Cardiac muscle cell (in vitro differentiated cells and primary cell): ENCODE measurements around the gene PAX2. TPM values are rescaled to one million over a fixed set of nuclear protein-coding genes. Genes with fewer than 3 reads are reported as not detected.

Source experiments
- DNase-seq, 2 donors: peaks; one replicate each; pipeline versions ENCODE4 v3.0.0 to v3.0.0-alpha.2; 2010 to 2017; ENCODE audit warnings: low read depth in 1 of 2, low spot score in 1 of 2
- H3K27ac ChIP-seq: fragments of 200-600 bp; sonication (generic); 2 replicates; pipeline ENCODE4 v1.5.1; 2016
- H3K27me3 ChIP-seq: fragments of 200-600 bp; sonication (generic); 2 replicates; pipeline ENCODE4 v1.6.0; 2016; ENCODE audit warnings: control low read depth
- H3K36me3 ChIP-seq: fragments of 200-600 bp; sonication (generic); 2 replicates; pipeline ENCODE4 v1.5.1; 2016; ENCODE audit warnings: control low read depth
- H3K4me1 ChIP-seq: fragments of 200-600 bp; sonication (generic); 2 replicates; pipeline ENCODE4 v1.8.1; 2017; ENCODE audit warnings: low read depth, mild to moderate bottlenecking, mixed run types
- H3K4me3 ChIP-seq: fragments of 200-600 bp; sonication (generic); 2 replicates; pipeline ENCODE4 v1.5.1; 2016; ENCODE audit warnings: mild to moderate bottlenecking
- H3K9me3 ChIP-seq: fragments of 200-600 bp; sonication (generic); 2 replicates; pipeline ENCODE4 v1.5.1; 2017; ENCODE audit warnings: low read depth, mild to moderate bottlenecking, control low read depth
- polyA plus RNA-seq: library from polyadenylated mRNA; unstranded; fragments of >200 nt; fragmentation: Nextera tagmentation; extraction: Ambion mirVana; gene quantifications from 2 replicates; pipeline ENCODE4 v1.2.1, GENCODE V29; 2016
- total RNA-seq: library from RNA; depleted of rRNA; stranded (reverse); fragments of >200 nt; gene quantifications from 2 replicates; pipeline ENCODE4 v1.2.3, GENCODE V29; 2016
- TF ChIP-seq, protein P1 (sequence below): IDR thresholded peaks from 2 replicates; pipeline ENCODE4 v1.5.1; 2012; ENCODE audit warnings: low read depth, mild to moderate bottlenecking, low read length

The PAX2 gene
- total and polyA plus RNA-seq, 2 experiments from 2014 or later = not detected

DNA sequence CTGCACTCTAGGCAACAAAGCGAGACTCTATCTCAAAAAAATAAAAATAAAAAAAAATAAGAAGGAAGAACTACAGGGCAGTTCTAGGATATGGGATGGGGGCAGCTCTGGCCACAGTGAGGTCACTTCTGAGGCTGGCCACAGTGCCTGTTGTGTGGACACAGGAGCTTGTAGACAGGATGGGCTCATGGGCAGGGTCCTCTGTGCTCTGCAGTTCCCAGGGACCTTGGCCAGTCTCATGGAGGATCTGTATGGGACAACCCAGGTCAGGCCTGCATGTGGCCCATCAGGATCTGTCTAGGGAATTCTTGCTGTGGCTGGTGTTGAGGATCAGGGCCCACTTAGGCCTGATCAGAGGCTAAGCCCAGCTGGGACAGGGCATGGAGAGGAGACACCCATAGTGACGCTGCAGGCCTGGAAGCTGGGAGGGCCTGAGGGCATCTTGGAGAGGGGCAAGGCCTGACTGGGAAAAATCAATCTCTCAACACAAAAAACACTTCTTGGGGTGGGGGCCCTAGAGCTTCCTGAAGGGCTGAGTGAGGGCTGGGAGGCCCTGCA lies 19.4 kb upstream of the PAX2 start:
- H3K4me1 ChIP-seq = no peaks in the 10 kb centered on the region
- DNase-seq = no peak
- peaks cover 98% of the 10 kb centered on the region for H3K27me3 ChIP-seq
- H3K4me3 ChIP-seq = no peak overlapping the region
- no peaks in the 10 kb centered on the region for H3K9me3 ChIP-seq
- no peak overlapping the region for H3K27ac ChIP-seq
- TF ChIP-seq, protein P1, sequence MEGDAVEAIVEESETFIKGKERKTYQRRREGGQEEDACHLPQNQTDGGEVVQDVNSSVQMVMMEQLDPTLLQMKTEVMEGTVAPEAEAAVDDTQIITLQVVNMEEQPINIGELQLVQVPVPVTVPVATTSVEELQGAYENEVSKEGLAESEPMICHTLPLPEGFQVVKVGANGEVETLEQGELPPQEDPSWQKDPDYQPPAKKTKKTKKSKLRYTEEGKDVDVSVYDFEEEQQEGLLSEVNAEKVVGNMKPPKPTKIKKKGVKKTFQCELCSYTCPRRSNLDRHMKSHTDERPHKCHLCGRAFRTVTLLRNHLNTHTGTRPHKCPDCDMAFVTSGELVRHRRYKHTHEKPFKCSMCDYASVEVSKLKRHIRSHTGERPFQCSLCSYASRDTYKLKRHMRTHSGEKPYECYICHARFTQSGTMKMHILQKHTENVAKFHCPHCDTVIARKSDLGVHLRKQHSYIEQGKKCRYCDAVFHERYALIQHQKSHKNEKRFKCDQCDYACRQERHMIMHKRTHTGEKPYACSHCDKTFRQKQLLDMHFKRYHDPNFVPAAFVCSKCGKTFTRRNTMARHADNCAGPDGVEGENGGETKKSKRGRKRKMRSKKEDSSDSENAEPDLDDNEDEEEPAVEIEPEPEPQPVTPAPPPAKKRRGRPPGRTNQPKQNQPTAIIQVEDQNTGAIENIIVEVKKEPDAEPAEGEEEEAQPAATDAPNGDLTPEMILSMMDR = no peak
- H3K36me3 ChIP-seq = no peaks in the 10 kb centered on the region

DNA sequence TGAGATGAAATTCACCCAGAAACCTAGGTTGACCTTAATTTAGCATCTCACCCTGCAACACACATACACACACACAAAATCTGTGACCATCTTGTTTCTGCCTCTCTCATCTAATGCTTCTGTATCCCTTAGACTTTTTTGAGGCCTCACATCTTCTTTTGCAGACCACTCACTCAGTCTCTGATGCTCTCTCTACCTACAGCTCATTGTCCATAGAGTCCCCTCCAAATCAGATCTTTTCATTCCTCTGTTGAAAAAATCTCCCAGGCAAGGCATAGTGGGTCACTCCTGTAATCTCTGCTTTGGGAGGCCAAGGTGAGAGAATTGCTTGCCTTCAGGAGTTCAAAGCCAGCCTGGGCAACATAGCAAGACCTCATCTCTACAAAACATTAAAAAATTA lies 17.6 kb upstream of the PAX2 start:
- Histone ChIP-seq H3K27me3 (peaks cover 98% of the 10 kb centered on the region), H3K4me3 (no peak overlapping the region), H3K9me3 (no peaks in the 10 kb centered on the region), H3K4me1 (no peaks in the 10 kb centered on the region), H3K36me3 (no peaks in the 10 kb centered on the region), H3K27ac (no peak overlapping the region)
- TF ChIP-seq, protein P1 = no peak
- DNase-seq = no peak

DNA sequence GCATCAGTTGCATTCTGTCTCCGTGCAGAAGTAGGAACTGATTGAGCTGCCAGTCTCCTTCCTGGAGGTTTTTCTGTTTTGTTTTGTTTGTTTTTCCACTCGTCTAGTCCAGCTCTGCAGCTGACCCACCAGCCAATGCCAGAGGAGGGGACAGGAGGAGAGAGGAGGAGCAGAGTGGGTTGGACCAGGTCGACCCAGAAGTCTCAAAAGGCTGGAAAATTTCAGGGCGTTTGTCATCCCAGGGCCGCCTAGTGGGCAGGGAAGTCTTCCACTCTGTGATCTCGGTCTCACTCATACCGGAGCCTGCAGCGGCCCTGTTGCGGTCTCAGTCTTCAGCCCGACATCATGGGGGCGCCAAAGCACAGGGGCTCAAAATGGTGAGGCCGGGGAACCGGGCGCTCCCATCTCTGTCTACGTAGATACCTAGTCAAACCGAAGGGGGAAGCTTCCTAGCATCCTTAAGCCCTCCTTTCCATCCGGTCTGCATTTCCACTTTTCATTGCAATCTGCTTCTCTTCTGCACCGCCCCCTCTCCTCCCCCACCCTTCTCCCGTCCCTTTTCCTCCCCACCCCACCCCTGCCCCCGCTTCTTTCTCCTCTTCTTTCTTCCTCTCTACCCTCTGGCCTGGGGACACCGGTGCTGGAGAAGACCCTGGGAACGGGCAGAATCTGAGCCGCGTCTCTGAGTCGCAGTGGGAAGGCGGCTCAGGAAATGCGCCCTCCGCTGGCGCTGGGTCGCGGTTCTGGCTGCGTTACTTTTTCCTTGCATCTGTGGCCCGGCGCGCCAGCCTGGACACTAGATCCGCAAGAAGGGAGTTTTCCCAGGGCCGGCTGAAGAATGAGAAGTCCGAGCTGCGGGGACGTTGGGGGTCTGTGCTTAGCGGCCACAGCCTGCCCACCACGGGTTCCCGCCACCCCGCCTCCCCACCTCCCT lies 16.2 kb upstream of the PAX2 start:
- peaks cover 98% of the 10 kb centered on the region for H3K27me3 ChIP-seq
- peak; percentile 50 to 69 for DNase-seq
- no peaks in the 10 kb centered on the region for H3K4me1 ChIP-seq
- H3K27ac ChIP-seq = no peak overlapping the region
- no peaks in the 10 kb centered on the region for H3K36me3 ChIP-seq
- H3K4me3 ChIP-seq = no peak overlapping the region
- no peaks in the 10 kb centered on the region for H3K9me3 ChIP-seq
- TF ChIP-seq, protein P1 = peak; percentile 47

DNA sequence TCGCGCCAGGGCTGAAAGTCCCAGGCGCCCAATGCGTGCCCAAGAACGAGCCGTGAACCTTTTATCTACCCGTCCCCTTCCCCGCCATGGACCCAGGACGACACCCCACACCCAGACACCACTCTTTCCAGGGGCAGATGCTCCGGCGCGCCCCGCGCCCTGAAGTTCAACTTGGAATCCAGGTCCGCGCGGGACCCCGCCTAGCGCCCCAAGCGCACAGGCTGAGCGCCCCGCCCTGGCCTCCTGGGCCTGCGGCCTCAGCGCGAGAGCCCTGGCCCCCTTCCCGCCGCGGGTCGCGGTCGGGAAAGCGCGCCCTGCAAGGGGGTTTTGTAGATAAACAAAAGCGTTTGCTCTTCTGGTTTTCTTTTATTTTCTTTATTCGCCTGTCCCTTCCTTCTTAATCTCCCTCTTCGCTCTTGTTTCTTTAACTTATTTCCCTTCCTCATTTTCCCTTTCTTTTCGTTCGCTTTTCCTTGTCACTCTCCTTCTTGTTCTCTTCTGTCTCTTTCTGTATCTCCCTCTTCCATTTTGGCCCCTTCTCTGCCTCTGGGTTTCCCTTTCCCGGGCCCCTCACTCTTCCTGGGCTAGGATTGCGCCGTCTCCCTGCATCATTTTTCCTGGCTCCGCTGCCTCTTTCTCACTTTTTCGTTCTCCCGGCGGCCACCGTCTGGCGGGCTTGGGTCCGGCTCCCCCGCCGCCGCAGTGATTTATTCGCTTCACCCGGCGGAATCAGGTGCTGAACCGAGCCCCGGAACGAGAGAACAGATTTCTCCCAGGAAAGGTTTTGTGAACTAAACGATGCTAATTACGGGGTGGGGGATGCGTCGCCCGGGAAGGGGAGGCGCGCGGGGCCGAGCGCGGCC lies 15.3 kb upstream of the PAX2 start:
- no peak overlapping the region for H3K27ac ChIP-seq
- DNase-seq = no peak
- H3K36me3 ChIP-seq = no peaks in the 10 kb centered on the region
- TF ChIP-seq, protein P1 = no peak
- H3K27me3 ChIP-seq = peaks cover 98% of the 10 kb centered on the region
- H3K4me3 ChIP-seq = peak overlapping the region; percentile 5
- no peaks in the 10 kb centered on the region for H3K9me3 ChIP-seq
- H3K4me1 ChIP-seq = no peaks in the 10 kb centered on the region

DNA sequence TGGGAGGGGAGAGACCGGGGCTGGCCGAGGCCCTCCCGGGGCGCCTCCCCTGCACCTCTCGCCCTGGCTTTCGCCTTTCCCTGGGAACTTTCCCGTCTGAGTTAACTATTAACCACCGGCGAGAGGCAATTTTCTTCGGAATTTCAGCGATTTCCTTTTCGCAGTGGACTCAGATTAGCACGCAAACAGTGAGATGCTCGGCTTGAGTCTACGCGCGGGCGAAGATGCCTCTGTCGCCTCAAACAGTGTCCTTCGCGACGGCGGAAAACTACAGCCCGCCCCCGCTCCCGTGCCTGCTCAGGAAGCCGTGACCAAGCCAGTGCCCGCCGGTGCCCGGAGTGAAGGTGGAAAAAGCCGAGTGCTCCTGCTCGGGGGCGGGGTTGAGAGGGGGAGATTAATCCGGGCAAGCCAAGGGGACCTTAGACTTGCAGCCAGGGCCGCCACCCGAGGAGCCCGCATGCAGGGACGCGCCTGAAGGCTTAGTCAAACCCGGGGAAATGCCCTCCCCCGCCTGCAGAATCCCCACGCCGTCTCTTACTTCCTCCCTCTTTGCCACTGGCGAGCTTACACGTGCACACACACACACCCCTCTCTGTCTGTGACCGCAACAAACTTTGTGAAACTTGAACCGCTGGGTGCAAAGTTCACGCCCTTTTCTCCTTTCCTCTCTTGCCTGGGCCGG lies 14.5 kb upstream of the PAX2 start:
- no peak overlapping the region for H3K4me3 ChIP-seq
- TF ChIP-seq, protein P1 = no peak
- no peaks in the 10 kb centered on the region for H3K36me3 ChIP-seq
- DNase-seq = peak in 1 of 2 donors; percentile 48
- H3K9me3 ChIP-seq = no peaks in the 10 kb centered on the region
- H3K27ac ChIP-seq = no peak overlapping the region
- no peaks in the 10 kb centered on the region for H3K4me1 ChIP-seq
- H3K27me3 ChIP-seq = peaks cover 98% of the 10 kb centered on the region
